Globus pallidus (tissue), 1 donor: ENCODE measurements around the gene EIF3I.

Experiments
- DNase-seq: peaks from one replicate; pipeline ENCODE4 v3.0.0-alpha.2; 2015; ENCODE audit warnings: low spot score

The EIF3I gene

DNA sequence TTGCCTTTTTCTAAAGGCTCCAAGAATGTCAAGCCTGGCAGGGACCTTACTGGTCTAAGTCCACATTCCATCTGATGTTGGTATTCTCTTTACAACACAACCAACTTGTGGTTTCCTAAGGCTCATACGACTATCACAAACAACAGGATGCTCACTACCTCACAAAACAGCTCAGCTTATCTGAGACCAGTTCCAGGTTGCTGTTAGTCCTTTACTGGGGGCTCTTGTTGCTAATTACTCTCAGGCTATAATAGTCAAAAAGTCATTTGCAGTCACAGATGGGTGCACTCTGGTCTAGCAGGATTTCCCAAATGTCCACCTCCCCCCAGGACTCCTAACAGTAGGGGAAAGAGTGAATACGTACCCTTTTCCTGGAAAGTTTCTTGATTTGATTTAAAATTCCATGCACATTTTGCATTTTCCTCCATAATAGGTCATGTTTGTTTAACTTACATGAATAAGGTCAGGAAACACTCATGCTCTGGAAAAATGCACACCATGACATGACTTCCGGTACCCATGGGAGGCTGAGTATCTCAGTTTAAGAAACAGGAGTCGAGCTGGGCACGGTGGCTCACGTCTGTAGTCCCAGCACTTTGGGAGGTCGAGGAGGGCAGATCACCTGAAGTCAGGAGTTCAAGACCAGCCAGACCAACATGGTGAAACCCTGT, 44.8 kb downstream of the EIF3I start:
- no peak for DNase-seq

DNA sequence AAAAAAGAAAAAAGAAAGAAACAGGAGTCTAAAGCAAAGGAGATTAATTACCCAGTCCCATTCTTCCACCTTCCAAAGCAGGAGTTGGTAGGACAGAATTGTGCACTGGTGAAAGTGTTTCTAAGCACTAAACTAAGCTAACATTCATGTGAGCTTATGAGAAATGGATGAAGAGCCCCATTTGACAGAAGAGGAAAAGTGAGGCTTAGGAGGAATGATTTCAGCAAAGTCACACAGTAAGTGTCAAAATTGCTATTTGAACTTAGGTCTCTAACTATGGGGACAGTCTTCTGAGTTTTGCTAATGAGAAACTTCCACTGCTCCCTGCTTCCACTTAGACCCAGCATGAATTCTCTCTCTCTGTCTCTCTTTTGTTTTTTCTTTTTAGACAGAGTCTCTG, 47.5 kb downstream of the EIF3I start:
- no peak for DNase-seq

GRCh38 chr1:32272557-32273390, 50.6 kb downstream of the EIF3I start:
- no peak for DNase-seq

GRCh38 chr1:32273391-32274208, 51.4 kb downstream of the EIF3I start:
- no peak for DNase-seq

DNA sequence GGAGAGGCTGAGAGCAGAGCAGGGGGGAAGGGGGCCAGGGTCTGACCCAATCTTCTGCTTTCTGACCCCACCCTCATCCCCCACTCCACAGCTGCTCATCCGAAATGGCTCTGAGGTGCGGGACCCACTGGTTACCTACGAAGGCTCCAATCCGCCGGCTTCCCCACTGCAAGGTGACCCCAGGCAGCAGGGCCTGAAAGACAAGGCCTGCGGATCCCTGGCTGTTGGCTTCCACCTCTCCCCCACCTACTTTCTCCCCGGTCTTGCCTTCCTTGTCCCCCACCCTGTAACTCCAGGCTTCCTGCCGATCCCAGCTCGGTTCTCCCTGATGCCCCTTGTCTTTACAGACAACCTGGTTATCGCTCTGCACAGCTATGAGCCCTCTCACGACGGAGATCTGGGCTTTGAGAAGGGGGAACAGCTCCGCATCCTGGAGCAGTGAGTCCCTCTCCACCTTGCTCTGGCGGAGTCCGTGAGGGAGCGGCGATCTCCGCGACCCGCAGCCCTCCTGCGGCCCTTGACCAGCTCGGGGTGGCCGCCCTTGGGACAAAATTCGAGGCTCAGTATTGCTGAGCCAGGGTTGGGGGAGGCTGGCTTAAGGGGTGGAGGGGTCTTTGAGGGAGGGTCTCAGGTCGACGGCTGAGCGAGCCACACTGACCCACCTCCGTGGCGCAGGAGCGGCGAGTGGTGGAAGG, 52.6 kb downstream of the EIF3I start:
- DNase-seq: no peak

- no peak for DNase-seq
These were observed 53.2 kb downstream of the EIF3I start for GRCh38 chr1:32275424-32275823.

DNA sequence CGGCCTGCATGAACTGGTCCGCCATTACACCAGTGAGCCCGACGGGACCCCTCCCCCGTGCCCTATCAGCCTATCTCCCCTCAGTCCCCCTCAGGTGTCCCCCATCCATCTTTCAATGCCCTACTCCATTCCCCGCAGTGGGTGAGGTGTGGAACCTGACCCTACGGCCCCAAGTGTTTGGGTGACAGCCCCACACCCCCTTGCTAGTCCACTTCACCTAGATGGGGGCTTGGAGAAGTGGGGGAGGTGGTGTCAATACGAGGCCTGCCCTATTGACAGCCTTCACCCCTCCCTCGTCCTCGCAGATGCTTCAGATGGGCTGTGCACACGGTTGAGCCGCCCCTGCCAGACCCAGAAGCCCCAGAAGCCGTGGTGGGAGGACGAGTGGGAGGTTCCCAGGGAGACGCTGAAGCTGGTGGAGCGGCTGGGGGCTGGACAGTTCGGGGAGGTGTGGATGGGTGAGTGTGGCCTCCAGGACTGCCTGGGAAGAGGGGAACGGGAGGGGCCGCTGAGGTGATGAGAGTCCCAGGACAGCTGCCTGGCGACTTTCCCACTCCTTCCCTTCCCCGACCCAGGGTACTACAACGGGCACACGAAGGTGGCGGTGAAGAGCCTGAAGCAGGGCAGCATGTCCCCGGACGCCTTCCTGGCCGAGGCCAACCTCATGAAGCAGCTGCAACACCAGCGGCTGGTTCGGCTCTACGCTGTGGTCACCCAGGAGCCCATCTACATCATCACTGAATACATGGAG, 54.0 kb downstream of the EIF3I start:
- DNase-seq: no peak
